ENCODE data around the gene CCT2. TPM values are rescaled to one million over a fixed set of nuclear protein-coding genes. Genes with fewer than 3 reads are reported as not detected.

The CCT2 gene
- total RNA-seq, 1 experiment from 2014 or later, result 398 TPM

GRCh38 chr12:69566603-69567002 lies 18.7 kb upstream of the CCT2 start:
- no peak overlapping the region for H3K9ac ChIP-seq (ENCODE audit: low read length)
- intact Hi-C loops (cut with micrococcal nuclease), result no loop called here
- TF ChIP-seq EGR1 (IDR thresholded peaks at IDR 0.05; ENCODE audit: low read depth) (no peak), EZH2 (IDR thresholded peaks at IDR 0.05) (no peak)
- TF ChIP-seq, protein P1, sequence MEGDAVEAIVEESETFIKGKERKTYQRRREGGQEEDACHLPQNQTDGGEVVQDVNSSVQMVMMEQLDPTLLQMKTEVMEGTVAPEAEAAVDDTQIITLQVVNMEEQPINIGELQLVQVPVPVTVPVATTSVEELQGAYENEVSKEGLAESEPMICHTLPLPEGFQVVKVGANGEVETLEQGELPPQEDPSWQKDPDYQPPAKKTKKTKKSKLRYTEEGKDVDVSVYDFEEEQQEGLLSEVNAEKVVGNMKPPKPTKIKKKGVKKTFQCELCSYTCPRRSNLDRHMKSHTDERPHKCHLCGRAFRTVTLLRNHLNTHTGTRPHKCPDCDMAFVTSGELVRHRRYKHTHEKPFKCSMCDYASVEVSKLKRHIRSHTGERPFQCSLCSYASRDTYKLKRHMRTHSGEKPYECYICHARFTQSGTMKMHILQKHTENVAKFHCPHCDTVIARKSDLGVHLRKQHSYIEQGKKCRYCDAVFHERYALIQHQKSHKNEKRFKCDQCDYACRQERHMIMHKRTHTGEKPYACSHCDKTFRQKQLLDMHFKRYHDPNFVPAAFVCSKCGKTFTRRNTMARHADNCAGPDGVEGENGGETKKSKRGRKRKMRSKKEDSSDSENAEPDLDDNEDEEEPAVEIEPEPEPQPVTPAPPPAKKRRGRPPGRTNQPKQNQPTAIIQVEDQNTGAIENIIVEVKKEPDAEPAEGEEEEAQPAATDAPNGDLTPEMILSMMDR (IDR thresholded peaks at IDR 0.05 in 2 of 3, conservative IDR thresholded peaks at IDR 0.05 in 1 of 3; ENCODE audit: borderline replicate concordance in 1 of 3, insufficient read depth in 1 of 3, low read depth in 2 of 3, low read length in 2 of 3), result peak in 2 of 3 experiments; percentile 18 to 40; a peak in 3 of 6 replicates
- ChIA-PET CTCF (interaction anchor here (1.5 kb wide), 1 partner anchor 72 kb away, joined by 3 read pairs; no protein-coding TSS in a partner anchor), POLR2A (no interaction called here), RAD21 (ENCODE audit: low non-redundant PET in 1 of 2, low total read pairs in 2 of 2, uncharacterized antibody in 2 of 2, unreplicated experiment in 2 of 2) (no interaction called here)
- H3K9me3 ChIP-seq (ENCODE audit: control insufficient read depth in 1 of 2, insufficient read depth in 1 of 2, low read depth in 1 of 2, low read length in 2 of 2), result no peaks in the 10 kb centered on the region
- no peak overlapping the region for H2AFZ ChIP-seq (ENCODE audit: low read depth, low read length, poor library complexity, severe bottlenecking)
- BruUV-seq (replicated peaks), result no TSS peak
- no peaks in the 10 kb centered on the region; a peak in 1 of 4 replicates for H3K36me3 ChIP-seq (ENCODE audit: control insufficient read depth in 1 of 2, insufficient read depth in 2 of 2, low read length in 2 of 2)
- H3K9me2 ChIP-seq (ENCODE audit: insufficient read depth), result no peaks in the 10 kb centered on the region
- no peak overlapping the region for H3K4me3 ChIP-seq (replicated peaks in 1 of 2; ENCODE audit: low read depth in 1 of 2, low read length in 2 of 2)
- H4K20me1 ChIP-seq (ENCODE audit: insufficient read depth), result no peaks in the 10 kb centered on the region
- DNase-seq (ENCODE audit: low read depth, low spot score) (no peak), ATAC-seq (peak; percentile 39; the same call in 1 of the 2 replicates)
- H3K4me2 ChIP-seq (ENCODE audit: low read length), result no peak overlapping the region
- peaks cover 3% of the 10 kb centered on the region; the same call in 1 of the 2 replicates for H3K79me2 ChIP-seq (ENCODE audit: insufficient read depth, low read length)
- no peak overlapping the region for H3K27ac ChIP-seq (ENCODE audit: low read depth, low read length)
- H3K27me3 ChIP-seq (ENCODE audit: insufficient read depth, low read length), result no peaks in the 10 kb centered on the region
- H3K4me1 ChIP-seq (ENCODE audit: control insufficient read depth in 1 of 2, insufficient read depth in 2 of 2, low read length in 2 of 2), result peaks cover 11 to 25% of the 10 kb centered on the region in 2 experiments; a peak in 3 of 4 replicates

DNA sequence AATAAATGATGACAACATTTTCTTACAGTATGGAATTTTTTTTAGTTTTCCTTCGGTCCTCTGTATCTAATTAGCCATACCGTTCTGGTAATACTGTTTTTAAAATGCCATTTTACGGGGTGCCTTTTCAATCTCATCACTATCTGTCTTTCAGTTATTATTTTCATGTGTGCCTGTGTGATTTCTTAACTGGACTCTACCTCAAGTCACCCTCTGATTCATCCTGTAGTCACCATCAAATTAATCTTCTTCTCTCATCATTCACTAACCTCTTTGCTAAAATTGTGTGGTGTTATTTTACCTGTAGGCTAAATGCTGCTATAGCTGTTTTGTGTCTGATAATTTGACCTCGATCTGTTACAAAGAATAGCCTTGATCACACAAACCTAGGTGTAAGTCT lies 16.0 kb upstream of the CCT2 start:
- no peaks in the 10 kb centered on the region for H4K20me1 ChIP-seq (ENCODE audit: insufficient read depth)
- H3K27ac ChIP-seq (ENCODE audit: low read depth, low read length), result peak overlapping the region; percentile 65
- intact Hi-C loops (cut with micrococcal nuclease), result no loop called here
- peak overlapping the region; percentile 47 for H3K4me2 ChIP-seq (ENCODE audit: low read length)
- ChIA-PET RAD21 (ENCODE audit: low non-redundant PET in 1 of 2, low total read pairs in 2 of 2, uncharacterized antibody in 2 of 2, unreplicated experiment in 2 of 2) (interaction anchor here in 1 of 2 experiments (0.5 kb wide), 1 partner anchor 212 kb away, joined by 3 read pairs; no protein-coding TSS in a partner anchor), CTCF (interaction anchor here (0.6 to 2.7 kb wide), 8 partner anchors 9 to 212 kb away, joined by 3 to 35 read pairs (median 8); partner anchors contain the start of gene FRS2), POLR2A (interaction anchor here (1.2 kb wide), 1 partner anchor 16 kb away, joined by 3 read pairs; the partner anchor contains the start of gene CCT2)
- BruUV-seq (replicated peaks), result no TSS peak
- H3K36me3 ChIP-seq (ENCODE audit: control insufficient read depth in 1 of 2, insufficient read depth in 2 of 2, low read length in 2 of 2), result peaks cover 7 to 14% of the 10 kb centered on the region in 2 experiments; a peak in 2 of 4 replicates
- H3K9ac ChIP-seq (ENCODE audit: low read length), result peak overlapping the region; percentile 6
- TF ChIP-seq POLR2A (IDR thresholded peaks at IDR 0.05; ENCODE audit: borderline replicate concordance, extremely low read depth, insufficient read depth, insufficient read length) (no peak), FOSL1 (IDR thresholded peaks at IDR 0.05; ENCODE audit: low read depth) (peak; percentile 76), SP1 (IDR thresholded peaks at IDR 0.05; ENCODE audit: low read depth) (peak; percentile 59), JUND (IDR thresholded peaks at IDR 0.05) (peak; percentile 60), CBX3 (IDR thresholded peaks at IDR 0.05; ENCODE audit: low read depth) (0 out of 2 replicates have a peak, but pooled peaks have one; percentile 14), SRF (IDR thresholded peaks at IDR 0.05; ENCODE audit: low read depth) (0 out of 2 replicates have a peak, but pooled peaks have one; percentile 17), TCF7L2 (IDR thresholded peaks at IDR 0.05; ENCODE audit: borderline replicate concordance, extremely low read depth, insufficient read depth, insufficient read length) (no peak), RAD21 (IDR thresholded peaks at IDR 0.05; ENCODE audit: low read depth) (no peak), CEBPB (IDR thresholded peaks at IDR 0.05; ENCODE audit: low read depth) (peak; percentile 45; the same call in 1 of the 2 replicates), MAX (IDR thresholded peaks at IDR 0.05) (no peak)
- H2AFZ ChIP-seq (ENCODE audit: low read depth, low read length, poor library complexity, severe bottlenecking), result no peak overlapping the region
- H3K27me3 ChIP-seq (ENCODE audit: insufficient read depth, low read length), result no peaks in the 10 kb centered on the region
- DNase-seq (ENCODE audit: low read depth, low spot score) (no peak), ATAC-seq (peak; percentile 28)
- H3K9me3 ChIP-seq (ENCODE audit: control insufficient read depth in 1 of 2, insufficient read depth in 1 of 2, low read depth in 1 of 2, low read length in 2 of 2), result no peaks in the 10 kb centered on the region
- peaks cover 11 to 25% of the 10 kb centered on the region in 2 experiments; a peak in 3 of 4 replicates for H3K4me1 ChIP-seq (ENCODE audit: control insufficient read depth in 1 of 2, insufficient read depth in 2 of 2, low read length in 2 of 2)
- no peaks in the 10 kb centered on the region for H3K9me2 ChIP-seq (ENCODE audit: insufficient read depth)
- peak overlapping the region in 1 of 2 experiments; percentile 25; a peak in 2 of 4 replicates for H3K4me3 ChIP-seq (replicated peaks in 1 of 2; ENCODE audit: low read depth in 1 of 2, low read length in 2 of 2)
- H3K79me2 ChIP-seq (ENCODE audit: insufficient read depth, low read length), result 0 out of 2 replicates have a peak, but pooled peaks cover 2% of the 10 kb centered on the region
